ENCODE measurements around the gene HYI. TPM values are rescaled to one million over a fixed set of nuclear protein-coding genes. Genes with fewer than 3 reads are reported as not detected.
"Not testable (repeated sequence)": the region's sequence is repeated elsewhere in the genome, so short reads cannot be mapped to it uniquely, and the experiment has no call there.

Gene HYI
- total RNA-seq, 6 experiments from 2014 or later, result 45.6 to 71.1 (median 61.7) TPM

DNA sequence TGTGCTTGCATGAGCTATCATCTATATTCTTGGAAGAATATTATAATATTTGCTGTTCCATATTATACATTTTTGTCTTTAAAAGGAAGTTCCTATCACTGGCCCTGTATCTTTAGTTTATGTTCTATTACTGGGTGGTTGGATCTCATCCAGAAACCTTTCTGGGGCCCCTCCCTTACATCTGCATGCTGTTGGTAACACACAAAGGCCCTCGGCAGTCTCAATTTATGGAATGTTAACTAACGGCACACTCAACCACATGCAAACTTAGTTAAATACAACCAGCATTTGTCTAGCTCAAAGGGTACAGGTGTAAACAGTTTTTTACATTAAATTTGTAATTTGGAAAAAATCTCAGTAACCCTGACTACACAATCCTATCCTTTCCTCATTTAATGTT, 9.7 kb upstream of the HYI start:
- H3K9me3 Mint-ChIP-seq, result no peaks in the 10 kb centered on the region
- TF ChIP-seq, protein P1, sequence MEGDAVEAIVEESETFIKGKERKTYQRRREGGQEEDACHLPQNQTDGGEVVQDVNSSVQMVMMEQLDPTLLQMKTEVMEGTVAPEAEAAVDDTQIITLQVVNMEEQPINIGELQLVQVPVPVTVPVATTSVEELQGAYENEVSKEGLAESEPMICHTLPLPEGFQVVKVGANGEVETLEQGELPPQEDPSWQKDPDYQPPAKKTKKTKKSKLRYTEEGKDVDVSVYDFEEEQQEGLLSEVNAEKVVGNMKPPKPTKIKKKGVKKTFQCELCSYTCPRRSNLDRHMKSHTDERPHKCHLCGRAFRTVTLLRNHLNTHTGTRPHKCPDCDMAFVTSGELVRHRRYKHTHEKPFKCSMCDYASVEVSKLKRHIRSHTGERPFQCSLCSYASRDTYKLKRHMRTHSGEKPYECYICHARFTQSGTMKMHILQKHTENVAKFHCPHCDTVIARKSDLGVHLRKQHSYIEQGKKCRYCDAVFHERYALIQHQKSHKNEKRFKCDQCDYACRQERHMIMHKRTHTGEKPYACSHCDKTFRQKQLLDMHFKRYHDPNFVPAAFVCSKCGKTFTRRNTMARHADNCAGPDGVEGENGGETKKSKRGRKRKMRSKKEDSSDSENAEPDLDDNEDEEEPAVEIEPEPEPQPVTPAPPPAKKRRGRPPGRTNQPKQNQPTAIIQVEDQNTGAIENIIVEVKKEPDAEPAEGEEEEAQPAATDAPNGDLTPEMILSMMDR (IDR thresholded peaks at IDR 0.05), result no peak

DNA sequence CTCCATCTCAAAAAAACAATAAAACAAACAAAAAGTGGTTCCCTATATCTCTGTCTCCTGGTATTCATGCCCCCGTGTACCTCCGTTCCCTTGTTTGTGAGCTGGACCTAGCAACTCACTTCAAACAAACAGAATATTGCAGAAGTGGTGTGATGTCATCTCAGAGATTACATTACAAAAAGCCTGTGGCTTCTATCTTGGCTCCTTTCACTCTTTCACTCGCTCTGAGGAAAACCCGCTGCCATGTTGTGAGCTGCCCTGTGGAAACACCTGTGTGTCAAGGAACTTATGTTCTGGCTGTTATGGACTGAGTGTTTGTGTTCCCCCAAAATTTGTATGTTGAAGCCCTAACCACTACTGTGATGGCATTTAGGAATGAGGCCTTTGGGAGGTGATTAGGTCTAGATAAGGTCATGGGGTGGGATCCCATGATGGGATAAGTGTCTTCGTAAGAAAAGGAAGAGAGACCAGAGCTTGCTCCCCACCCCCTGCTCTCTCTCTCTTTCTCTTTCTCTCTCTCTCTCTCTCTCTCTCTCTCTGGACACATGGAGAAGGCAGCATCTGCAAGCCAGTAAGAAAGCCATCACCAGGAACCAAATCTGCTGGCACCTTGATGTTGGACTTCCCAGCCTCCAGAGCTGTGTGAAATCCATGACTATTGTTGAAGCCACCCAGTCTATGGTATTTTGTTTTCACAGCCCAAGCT, 7.4 kb upstream of the HYI start:
- Mint-ChIP-seq H3K36me3 (ENCODE audit: low read depth) (peaks cover 12% of the 10 kb centered on the region; the same call in 1 of the 2 replicates), H3K9me3 (no peaks in the 10 kb centered on the region)
- no peak for DNase-seq

More for the DNA sequence above, 9.7 kb upstream of the HYI start:
- Mint-ChIP-seq H3K4me1 (ENCODE audit: low read depth) (peaks cover 26% of the 10 kb centered on the region), H3K27ac (no peak overlapping the region), H3K4me3 (no peak overlapping the region), H3K27me3 (ENCODE audit: insufficient read depth) (peaks cover 2% of the 10 kb centered on the region; the same call in 1 of the 2 replicates), H3K36me3 (ENCODE audit: low read depth) (peaks cover 8% of the 10 kb centered on the region; the same call in 1 of the 2 replicates)
- no peak for DNase-seq

DNA sequence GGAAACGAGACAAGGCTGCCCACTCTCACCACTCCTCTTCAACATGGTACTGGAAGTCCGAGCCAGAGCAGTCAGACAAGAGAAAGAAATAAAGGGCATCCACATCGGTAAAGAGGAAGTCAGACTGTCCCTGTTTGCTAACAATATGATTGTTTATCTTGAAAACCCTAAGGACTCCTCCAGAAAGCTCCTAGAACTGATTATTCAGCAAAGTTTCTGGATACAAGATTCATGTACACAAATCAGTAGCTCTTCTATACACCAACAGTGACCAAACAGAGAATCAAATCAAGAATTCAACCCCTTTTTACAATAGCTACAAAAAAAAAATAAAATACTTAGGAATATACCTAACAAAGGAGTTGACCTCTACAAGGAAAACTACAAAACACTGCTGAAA, 4.6 kb upstream of the HYI start:
- H3K4me3 Mint-ChIP-seq; H3K27ac Mint-ChIP-seq; DNase-seq; H3K27me3 Mint-ChIP-seq (ENCODE audit: insufficient read depth); H3K9me3 Mint-ChIP-seq: not testable (repeated sequence)
- H3K4me1 Mint-ChIP-seq (ENCODE audit: low read depth), result peaks cover 19% of the 10 kb centered on the region
- peaks cover 25% of the 10 kb centered on the region for H3K36me3 Mint-ChIP-seq (ENCODE audit: low read depth)

More for the DNA sequence above, 7.4 kb upstream of the HYI start:
- TF ChIP-seq, protein P1 (IDR thresholded peaks at IDR 0.05), result no peak
- H3K4me1 Mint-ChIP-seq (ENCODE audit: low read depth), result peaks cover 20% of the 10 kb centered on the region
- H3K27ac Mint-ChIP-seq, result no peak overlapping the region
- H3K4me3 Mint-ChIP-seq, result no peak overlapping the region
- no peaks in the 10 kb centered on the region; the same call in 1 of the 2 replicates for H3K27me3 Mint-ChIP-seq (ENCODE audit: insufficient read depth)

DNA sequence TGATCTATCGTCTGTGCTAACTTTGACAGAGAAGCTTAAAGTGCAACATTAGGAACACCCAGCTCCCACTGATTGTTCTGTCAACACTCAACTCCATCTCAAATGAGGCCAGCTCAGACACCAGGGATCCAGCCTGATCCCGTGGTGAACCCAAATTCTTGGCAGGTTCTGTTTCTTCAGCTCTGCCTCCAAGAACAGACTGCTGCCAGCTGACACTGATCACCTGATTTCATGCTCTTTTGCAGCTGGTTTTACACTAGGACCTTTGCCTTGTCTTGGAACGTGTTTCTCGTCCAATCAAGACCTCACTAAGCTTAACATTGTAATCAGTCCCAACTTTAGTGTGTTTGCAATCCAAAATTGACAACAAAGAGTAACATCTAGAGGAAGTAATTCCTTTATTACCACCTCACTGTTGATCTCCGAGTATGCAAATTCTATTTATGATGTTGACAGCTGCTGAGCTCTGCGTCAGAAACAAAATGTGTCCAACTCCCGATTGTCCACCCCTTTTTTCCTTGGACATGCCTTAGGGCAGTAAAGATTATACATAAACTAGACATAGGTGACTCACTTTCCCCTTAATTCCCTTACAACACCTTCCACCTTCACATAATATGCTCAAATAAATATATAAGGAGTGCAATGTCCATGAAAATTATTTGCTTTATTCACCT, 1.6 kb upstream of the HYI start:
- DNase-seq, result no peak
- H3K36me3 Mint-ChIP-seq (ENCODE audit: low read depth), result peaks cover 38% of the 10 kb centered on the region
- H3K27ac Mint-ChIP-seq, result no peak overlapping the region
- peaks cover 5% of the 10 kb centered on the region; the same call in 1 of the 2 replicates for H3K9me3 Mint-ChIP-seq
- H3K4me3 Mint-ChIP-seq, result no peak overlapping the region
- TF ChIP-seq, protein P1 (IDR thresholded peaks at IDR 0.05), result no peak
- peaks cover 15% of the 10 kb centered on the region for H3K27me3 Mint-ChIP-seq (ENCODE audit: insufficient read depth)
- peaks cover 33% of the 10 kb centered on the region for H3K4me1 Mint-ChIP-seq (ENCODE audit: low read depth)

DNA sequence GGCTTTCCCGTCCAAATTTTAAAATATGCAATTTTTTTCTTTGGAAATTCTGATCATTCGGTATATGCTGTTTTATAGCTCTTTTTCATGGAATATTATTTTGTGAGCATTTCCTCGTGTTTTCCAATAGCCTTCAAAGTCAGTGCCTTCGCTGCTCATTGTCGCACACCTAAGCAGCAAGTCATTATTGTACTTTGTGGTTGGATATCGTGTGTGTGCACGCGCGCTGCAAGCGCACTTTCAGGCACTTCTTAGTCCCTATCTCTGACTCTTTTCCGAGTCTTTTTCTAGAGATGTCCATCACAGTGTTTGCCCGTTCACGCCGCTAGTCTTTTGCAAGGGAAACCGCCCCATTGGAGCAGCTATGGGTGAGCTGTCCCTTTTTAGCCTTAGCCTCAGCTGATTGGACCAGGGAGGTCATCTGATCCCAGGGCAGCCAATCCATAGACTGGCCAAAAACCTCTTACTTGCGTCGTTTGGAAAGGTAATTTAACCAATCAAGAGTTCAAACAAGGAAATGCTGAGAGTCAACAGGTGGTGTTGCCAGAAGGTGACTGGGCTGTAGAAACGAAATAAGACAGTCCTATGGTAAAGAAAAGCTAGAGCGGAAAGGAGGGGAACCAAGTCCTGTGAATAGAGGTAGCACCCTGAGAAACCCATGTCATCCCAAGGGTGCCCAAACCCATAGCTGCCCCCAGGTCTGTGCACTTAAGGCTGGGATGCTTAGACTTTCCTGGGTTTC, 710 bp upstream of the HYI start:
- TF ChIP-seq, protein P1 (IDR thresholded peaks at IDR 0.05), result no peak
- Mint-ChIP-seq H3K4me1 (ENCODE audit: low read depth) (peaks cover 33% of the 10 kb centered on the region), H3K36me3 (ENCODE audit: low read depth) (peaks cover 43% of the 10 kb centered on the region), H3K9me3 (peaks cover 5% of the 10 kb centered on the region; the same call in 1 of the 2 replicates), H3K4me3 (peak overlapping the region; percentile 89), H3K27ac (peak overlapping the region; percentile 84), H3K27me3 (ENCODE audit: insufficient read depth) (peaks cover 15% of the 10 kb centered on the region)
- DNase-seq, result peak; percentile 68

Measured in HFFc6 (cell line).